ENCODE results near the gene FLACC1. TPM values are rescaled to one million over a fixed set of nuclear protein-coding genes. Genes with fewer than 3 reads are reported as not detected.

FLACC1 gene
- total RNA-seq, 1 donor from 2014 or later, result 1.4 TPM

DNA sequence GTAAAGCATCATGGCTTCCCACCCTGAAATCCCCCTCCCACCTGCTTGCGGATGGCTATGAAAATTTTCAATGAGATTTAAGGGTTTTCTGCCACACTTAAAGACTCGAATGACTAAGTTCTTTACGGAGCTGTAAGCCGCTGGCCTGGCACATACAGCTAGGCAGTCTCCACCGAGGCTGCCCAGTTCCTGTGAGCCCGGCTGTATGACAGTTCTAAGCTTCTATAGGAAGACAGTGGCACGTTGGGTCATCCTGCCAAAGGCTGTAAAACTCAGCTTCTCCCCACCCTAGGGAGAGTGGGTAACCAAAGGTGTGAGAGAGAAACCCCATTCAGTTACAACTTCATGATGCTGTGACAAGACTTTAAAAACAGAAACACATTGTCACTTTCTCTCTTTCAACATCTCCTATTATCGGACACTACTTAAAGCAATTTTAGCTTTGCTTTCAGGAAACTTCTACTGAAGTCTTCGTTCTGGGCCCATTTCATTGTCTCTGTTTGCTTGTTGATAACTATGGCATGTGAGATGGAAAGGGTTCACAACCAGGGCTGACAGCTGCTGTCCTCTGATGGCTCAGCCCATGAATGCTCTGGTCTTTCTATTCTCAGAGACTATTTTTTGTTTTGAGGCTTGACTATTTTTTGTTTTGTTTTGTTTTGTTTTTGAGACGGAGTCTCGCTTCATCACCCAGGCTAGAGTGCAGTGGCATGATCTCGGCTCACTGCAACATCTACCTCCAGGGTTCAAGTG, 89.7 kb downstream of the FLACC1 start:
- H3K9me3 Mint-ChIP-seq, result no peaks in the 10 kb centered on the region
- peaks cover 8% of the 10 kb centered on the region for H3K4me1 Mint-ChIP-seq (ENCODE audit: unreplicated experiment)
- H3K4me3 Mint-ChIP-seq, result no peak overlapping the region
- TF ChIP-seq, protein P1, sequence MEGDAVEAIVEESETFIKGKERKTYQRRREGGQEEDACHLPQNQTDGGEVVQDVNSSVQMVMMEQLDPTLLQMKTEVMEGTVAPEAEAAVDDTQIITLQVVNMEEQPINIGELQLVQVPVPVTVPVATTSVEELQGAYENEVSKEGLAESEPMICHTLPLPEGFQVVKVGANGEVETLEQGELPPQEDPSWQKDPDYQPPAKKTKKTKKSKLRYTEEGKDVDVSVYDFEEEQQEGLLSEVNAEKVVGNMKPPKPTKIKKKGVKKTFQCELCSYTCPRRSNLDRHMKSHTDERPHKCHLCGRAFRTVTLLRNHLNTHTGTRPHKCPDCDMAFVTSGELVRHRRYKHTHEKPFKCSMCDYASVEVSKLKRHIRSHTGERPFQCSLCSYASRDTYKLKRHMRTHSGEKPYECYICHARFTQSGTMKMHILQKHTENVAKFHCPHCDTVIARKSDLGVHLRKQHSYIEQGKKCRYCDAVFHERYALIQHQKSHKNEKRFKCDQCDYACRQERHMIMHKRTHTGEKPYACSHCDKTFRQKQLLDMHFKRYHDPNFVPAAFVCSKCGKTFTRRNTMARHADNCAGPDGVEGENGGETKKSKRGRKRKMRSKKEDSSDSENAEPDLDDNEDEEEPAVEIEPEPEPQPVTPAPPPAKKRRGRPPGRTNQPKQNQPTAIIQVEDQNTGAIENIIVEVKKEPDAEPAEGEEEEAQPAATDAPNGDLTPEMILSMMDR (conservative IDR thresholded peaks at IDR 0.05), result no peak
- no peak for DNase-seq (ENCODE audit: extremely low spot score, unreplicated experiment)
- no peaks in the 10 kb centered on the region for H3K27me3 Mint-ChIP-seq
- no peaks in the 10 kb centered on the region for H3K36me3 Mint-ChIP-seq
- no peak overlapping the region for H3K27ac Mint-ChIP-seq

DNA sequence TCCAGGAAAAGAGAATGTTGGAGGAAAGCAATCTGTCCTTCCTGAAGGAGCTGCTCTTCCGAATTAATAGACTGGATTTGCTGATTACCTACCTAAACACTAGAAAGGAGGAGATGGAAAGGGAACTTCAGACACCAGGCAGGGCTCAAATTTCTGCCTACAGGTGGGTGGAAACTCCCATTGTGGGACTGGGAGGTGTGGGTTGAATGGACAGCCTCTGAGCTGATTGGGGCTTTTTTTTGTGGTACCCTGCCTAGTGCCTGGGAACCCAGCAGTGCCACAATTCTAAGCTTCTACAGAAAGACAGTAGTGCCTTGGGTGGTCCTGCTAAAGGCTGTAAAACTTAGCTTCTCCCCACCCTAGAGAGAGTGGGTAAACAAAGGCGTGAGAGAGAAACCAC, 90.5 kb downstream of the FLACC1 start:
- Mint-ChIP-seq H3K4me3 (no peak overlapping the region), H3K4me1 (ENCODE audit: unreplicated experiment) (peaks cover 8% of the 10 kb centered on the region), H3K36me3 (no peaks in the 10 kb centered on the region), H3K27me3 (no peaks in the 10 kb centered on the region), H3K9me3 (no peaks in the 10 kb centered on the region), H3K27ac (no peak overlapping the region)
- DNase-seq (ENCODE audit: extremely low spot score, unreplicated experiment), result no peak
- TF ChIP-seq, protein P1 (conservative IDR thresholded peaks at IDR 0.05), result no peak

DNA sequence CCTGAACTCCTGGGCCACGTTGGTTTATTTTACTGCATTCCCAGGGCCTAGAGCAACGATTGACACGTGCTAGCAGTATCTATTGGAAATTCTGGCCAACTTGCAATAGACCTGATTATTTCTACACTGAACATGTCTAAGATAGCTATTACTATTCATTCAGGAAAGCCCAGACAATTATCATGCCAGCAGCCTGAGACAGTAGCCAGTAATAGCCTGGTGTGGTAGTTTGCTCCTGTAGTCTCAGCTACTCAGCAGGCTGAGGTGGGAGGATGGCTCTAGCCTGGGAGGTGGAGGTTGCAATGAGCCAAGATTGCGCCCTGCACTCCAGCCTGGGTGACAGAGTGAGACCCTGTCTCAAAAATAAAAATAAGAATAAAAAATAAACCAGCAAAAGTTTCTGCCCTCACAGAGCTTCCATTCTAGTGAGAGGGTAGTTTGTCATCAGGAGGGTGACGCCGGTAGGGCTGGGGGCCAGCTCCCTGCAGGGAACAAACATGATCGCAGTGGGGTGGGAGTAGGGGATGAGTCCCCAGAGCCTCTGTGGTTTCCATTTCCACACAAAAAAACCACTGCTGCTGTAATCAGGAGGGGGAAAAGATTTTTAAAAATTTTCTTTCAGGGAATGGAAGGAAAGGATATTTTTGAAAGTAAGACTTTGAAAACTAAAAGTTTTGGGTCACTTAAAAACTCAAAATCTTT, 92.5 kb downstream of the FLACC1 start:
- Mint-ChIP-seq H3K9me3 (no peaks in the 10 kb centered on the region), H3K36me3 (no peaks in the 10 kb centered on the region), H3K27ac (no peak overlapping the region), H3K4me1 (ENCODE audit: unreplicated experiment) (peaks cover 8% of the 10 kb centered on the region), H3K27me3 (no peaks in the 10 kb centered on the region), H3K4me3 (no peak overlapping the region)
- DNase-seq (ENCODE audit: extremely low spot score, unreplicated experiment), result no peak
- TF ChIP-seq, protein P1 (conservative IDR thresholded peaks at IDR 0.05), result no peak

DNA sequence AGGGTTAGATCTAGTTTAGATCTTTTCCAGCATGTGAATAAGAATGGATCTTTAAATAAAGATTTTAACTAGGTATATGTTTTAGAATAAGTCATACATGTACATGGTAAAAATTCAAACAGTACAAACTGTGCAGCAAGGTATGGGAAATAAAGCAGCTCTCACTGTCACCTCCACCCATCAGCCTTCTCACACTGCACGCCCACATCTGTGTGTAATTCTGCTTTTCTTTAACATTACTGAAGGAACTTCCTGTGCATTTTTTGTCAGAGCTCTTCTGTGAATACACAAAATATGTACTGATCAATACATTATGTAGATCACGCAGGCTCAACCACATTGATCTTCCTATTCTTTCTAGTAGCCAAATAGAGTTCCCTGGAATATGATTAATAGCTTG, 93.4 kb downstream of the FLACC1 start:
- H3K36me3 Mint-ChIP-seq, result no peaks in the 10 kb centered on the region

DNA sequence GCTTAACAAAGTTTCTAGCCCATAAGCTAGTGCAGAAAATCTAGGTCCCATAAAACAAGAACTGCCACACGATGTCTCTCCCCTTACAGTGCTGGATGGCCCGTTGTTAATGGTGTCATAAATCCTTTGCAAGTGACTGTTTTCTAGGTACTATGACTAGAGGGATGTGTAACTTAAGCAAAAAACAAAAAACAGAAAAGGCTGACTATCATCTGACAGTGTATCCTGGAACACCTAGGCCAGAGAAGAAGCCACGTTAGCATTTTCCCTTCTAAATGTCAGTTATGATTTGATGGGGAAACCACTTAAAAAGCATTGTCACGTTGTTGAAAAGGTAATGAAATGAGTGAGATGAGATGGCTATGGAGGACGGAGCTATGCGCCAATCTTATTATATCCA, 94.4 kb downstream of the FLACC1 start:
- no peak for DNase-seq (ENCODE audit: extremely low spot score, unreplicated experiment)
- no peaks in the 10 kb centered on the region for H3K9me3 Mint-ChIP-seq
- no peaks in the 10 kb centered on the region for H3K27me3 Mint-ChIP-seq
- peaks cover 20% of the 10 kb centered on the region for H3K4me1 Mint-ChIP-seq (ENCODE audit: unreplicated experiment)
- no peak overlapping the region for H3K27ac Mint-ChIP-seq
- no peak overlapping the region for H3K4me3 Mint-ChIP-seq
- TF ChIP-seq, protein P1 (conservative IDR thresholded peaks at IDR 0.05), result no peak
- H3K36me3 Mint-ChIP-seq, result no peaks in the 10 kb centered on the region

More for the DNA sequence above, 93.4 kb downstream of the FLACC1 start:
- Mint-ChIP-seq H3K4me1 (ENCODE audit: unreplicated experiment) (peaks cover 10% of the 10 kb centered on the region), H3K27me3 (no peaks in the 10 kb centered on the region), H3K9me3 (no peaks in the 10 kb centered on the region), H3K4me3 (no peak overlapping the region), H3K27ac (no peak overlapping the region)
- no peak for DNase-seq (ENCODE audit: extremely low spot score, unreplicated experiment)
- TF ChIP-seq, protein P1 (conservative IDR thresholded peaks at IDR 0.05), result no peak
